ENCODE measurements around the gene HAO2. TPM values are rescaled to one million over a fixed set of nuclear protein-coding genes. Genes with fewer than 3 reads are reported as not detected.

Gene HAO2
- total RNA-seq, 3 donors from 2014 or later (not counting 1 experiment from before 2014, with no cell fraction given) = not detected

DNA sequence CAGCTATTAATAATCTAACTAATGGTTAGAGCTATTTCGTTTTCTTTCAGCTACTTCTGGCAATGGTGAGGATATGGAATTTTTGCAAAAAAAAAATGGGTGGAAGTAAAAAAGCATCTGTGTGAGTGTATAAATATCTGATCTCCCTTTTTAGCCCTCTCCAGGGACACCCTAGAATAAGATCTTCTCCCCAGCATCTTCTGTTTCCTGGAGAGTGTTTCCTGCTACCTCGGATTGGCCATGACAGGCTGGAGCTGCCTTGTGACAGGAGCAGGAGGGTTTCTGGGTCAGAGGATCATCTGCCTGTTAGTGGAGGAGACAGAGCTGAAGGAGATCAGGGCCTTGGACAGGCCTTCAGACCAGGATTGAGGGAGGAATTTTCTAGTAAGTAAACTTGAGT is 70.2 kb downstream of the HAO2 start:
- peaks cover 3% of the 10 kb centered on the region in 2 donors for H3K9me3 Mint-ChIP-seq
- H3K27me3 Mint-ChIP-seq (ENCODE audit: low read depth in 2 of 2) = peaks cover 0 to 3% of the 10 kb centered on the region in 2 donors
- H3K9me3 ChIP-seq (ENCODE audit: control insufficient read depth, insufficient read depth, low read length) = no peaks in the 10 kb centered on the region
- H3K27ac ChIP-seq (ENCODE audit: low read length) = no peak overlapping the region
- H3K27me3 ChIP-seq (ENCODE audit: control insufficient read depth, insufficient read depth, low read length) = no peaks in the 10 kb centered on the region
- no peak overlapping the region for H3K27ac Mint-ChIP-seq
- no peaks in the 10 kb centered on the region for H3K36me3 ChIP-seq (ENCODE audit: control insufficient read depth, insufficient read depth, low read length)
- DNase-seq (no peak), ATAC-seq (no peak)
- WGBS (ENCODE audit: insufficient coverage) = 36% methylated on average over 1 of the region's 2 CpGs
- H3K4me3 ChIP-seq (ENCODE audit: low read length) = no peak overlapping the region
- H3K36me3 Mint-ChIP-seq = no peaks in the 10 kb centered on the region
- TF ChIP-seq, protein P1, sequence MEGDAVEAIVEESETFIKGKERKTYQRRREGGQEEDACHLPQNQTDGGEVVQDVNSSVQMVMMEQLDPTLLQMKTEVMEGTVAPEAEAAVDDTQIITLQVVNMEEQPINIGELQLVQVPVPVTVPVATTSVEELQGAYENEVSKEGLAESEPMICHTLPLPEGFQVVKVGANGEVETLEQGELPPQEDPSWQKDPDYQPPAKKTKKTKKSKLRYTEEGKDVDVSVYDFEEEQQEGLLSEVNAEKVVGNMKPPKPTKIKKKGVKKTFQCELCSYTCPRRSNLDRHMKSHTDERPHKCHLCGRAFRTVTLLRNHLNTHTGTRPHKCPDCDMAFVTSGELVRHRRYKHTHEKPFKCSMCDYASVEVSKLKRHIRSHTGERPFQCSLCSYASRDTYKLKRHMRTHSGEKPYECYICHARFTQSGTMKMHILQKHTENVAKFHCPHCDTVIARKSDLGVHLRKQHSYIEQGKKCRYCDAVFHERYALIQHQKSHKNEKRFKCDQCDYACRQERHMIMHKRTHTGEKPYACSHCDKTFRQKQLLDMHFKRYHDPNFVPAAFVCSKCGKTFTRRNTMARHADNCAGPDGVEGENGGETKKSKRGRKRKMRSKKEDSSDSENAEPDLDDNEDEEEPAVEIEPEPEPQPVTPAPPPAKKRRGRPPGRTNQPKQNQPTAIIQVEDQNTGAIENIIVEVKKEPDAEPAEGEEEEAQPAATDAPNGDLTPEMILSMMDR (IDR thresholded peaks at IDR 0.05) = no peak
- H3K4me1 ChIP-seq (ENCODE audit: control insufficient read depth, insufficient read depth, low read length) = no peaks in the 10 kb centered on the region
- no peak overlapping the region for H3K4me3 Mint-ChIP-seq
- intact Hi-C loops (cut with micrococcal nuclease) = no loop called here
- no peaks in the 10 kb centered on the region for H3K4me1 Mint-ChIP-seq

DNA sequence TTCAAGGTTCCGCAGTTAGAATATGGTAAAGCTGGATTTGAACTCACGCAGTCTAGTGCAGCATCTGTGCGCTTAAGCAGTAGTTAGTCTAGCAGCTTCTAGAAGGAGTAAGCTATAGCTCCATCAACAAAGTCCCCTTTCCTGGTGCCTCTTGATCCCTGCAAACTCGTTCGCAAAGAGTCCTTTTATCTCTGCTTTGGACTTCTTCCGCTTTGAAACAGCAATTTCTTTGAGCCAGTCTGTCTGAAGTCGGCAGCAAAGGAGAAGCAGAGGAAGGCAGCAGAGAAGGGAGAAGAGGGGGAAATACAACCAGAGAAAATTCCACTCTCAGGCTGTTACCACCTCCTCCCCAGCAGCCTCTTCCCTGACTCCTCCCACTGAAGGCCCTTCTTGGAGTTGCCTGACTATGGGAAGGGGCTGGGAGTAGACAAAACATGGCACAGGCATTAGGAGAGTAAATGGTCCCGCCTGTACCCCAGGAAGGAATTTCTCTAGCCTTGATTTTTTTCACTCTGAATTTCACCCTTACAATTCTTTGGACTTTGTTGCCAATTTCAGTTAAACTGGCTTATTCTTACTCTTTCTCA is 72.2 kb downstream of the HAO2 start:
- no peak for ATAC-seq

DNA sequence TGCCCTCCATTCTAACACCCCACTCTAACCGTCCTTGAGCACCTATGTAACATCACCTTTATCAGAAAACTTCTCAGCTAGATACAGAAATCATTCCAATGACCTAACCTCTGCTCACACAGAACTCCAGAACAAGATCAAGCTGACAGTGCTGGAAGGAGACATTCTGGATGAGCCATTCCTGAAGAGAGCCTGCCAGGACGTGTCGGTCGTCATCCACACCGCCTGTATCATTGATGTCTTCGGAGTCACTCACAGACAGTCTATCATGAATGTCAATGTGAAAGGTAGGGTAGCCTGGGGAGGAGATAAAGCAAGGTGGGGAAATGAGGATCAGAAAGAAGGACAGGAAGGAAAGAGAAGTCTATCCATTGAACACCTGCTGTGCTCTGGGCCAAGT is 74.2 kb downstream of the HAO2 start:
- Histone ChIP-seq H3K4me1 (ENCODE audit: control insufficient read depth, insufficient read depth, low read length) (no peaks in the 10 kb centered on the region), H3K27me3 (ENCODE audit: control insufficient read depth, insufficient read depth, low read length) (no peaks in the 10 kb centered on the region), H3K4me3 (ENCODE audit: low read length) (no peak overlapping the region), H3K9me3 (ENCODE audit: control insufficient read depth, insufficient read depth, low read length) (no peaks in the 10 kb centered on the region), H3K36me3 (ENCODE audit: control insufficient read depth, insufficient read depth, low read length) (no peaks in the 10 kb centered on the region), H3K27ac (ENCODE audit: low read length) (no peak overlapping the region)
- Mint-ChIP-seq H3K9me3 (peaks cover 3 to 5% of the 10 kb centered on the region in 2 donors), H3K27ac (no peak overlapping the region), H3K4me1 (no peaks in the 10 kb centered on the region), H3K27me3 (ENCODE audit: low read depth in 2 of 2) (peaks cover 0 to 3% of the 10 kb centered on the region in 2 donors), H3K36me3 (no peaks in the 10 kb centered on the region), H3K4me3 (no peak overlapping the region)
- ATAC-seq (no peak), DNase-seq (no peak)
- TF ChIP-seq, protein P1 (IDR thresholded peaks at IDR 0.05) = no peak
- WGBS (ENCODE audit: insufficient coverage) = 90% methylated on average over 6 of the region's 6 CpGs
- intact Hi-C loops (cut with micrococcal nuclease) = no loop called here

More for the DNA sequence above, 72.2 kb downstream of the HAO2 start:
- Mint-ChIP-seq H3K27me3 (ENCODE audit: low read depth in 2 of 2) (peaks cover 0 to 3% of the 10 kb centered on the region in 2 donors), H3K36me3 (no peaks in the 10 kb centered on the region), H3K9me3 (peaks cover 3% of the 10 kb centered on the region in 2 donors), H3K4me1 (no peaks in the 10 kb centered on the region), H3K4me3 (no peak overlapping the region), H3K27ac (no peak overlapping the region)
- TF ChIP-seq, protein P1 (IDR thresholded peaks at IDR 0.05) = no peak
- Histone ChIP-seq H3K4me3 (ENCODE audit: low read length) (no peak overlapping the region), H3K27ac (ENCODE audit: low read length) (no peak overlapping the region), H3K9me3 (ENCODE audit: control insufficient read depth, insufficient read depth, low read length) (no peaks in the 10 kb centered on the region), H3K4me1 (ENCODE audit: control insufficient read depth, insufficient read depth, low read length) (no peaks in the 10 kb centered on the region), H3K36me3 (ENCODE audit: control insufficient read depth, insufficient read depth, low read length) (no peaks in the 10 kb centered on the region), H3K27me3 (ENCODE audit: control insufficient read depth, insufficient read depth, low read length) (no peaks in the 10 kb centered on the region)
- intact Hi-C loops (cut with micrococcal nuclease) = no loop called here
- no peak for DNase-seq
- 68% methylated on average over 7 of the region's 8 CpGs for WGBS (ENCODE audit: insufficient coverage)

Other genes with a start within 250 kb of the HAO2 start
- 10 to 100 TPM; 24.3 to 46.3 (median 41.0) TPM for gene WARS2, start 228.1 kb upstream of the HAO2 start, total RNA-seq
- not detected for gene HSD3B2, start 46.4 kb downstream of the HAO2 start, total RNA-seq
- gene HSD3B1, start 138.4 kb downstream of the HAO2 start, total RNA-seq = not detected

Data from natural killer cell (primary cell).